Measurements from ENCODE around the gene GIGYF2.
"Not testable (repeated sequence)": the region's sequence is repeated elsewhere in the genome, so short reads cannot be mapped to it uniquely, and the experiment has no call there.

Gene GIGYF2

DNA sequence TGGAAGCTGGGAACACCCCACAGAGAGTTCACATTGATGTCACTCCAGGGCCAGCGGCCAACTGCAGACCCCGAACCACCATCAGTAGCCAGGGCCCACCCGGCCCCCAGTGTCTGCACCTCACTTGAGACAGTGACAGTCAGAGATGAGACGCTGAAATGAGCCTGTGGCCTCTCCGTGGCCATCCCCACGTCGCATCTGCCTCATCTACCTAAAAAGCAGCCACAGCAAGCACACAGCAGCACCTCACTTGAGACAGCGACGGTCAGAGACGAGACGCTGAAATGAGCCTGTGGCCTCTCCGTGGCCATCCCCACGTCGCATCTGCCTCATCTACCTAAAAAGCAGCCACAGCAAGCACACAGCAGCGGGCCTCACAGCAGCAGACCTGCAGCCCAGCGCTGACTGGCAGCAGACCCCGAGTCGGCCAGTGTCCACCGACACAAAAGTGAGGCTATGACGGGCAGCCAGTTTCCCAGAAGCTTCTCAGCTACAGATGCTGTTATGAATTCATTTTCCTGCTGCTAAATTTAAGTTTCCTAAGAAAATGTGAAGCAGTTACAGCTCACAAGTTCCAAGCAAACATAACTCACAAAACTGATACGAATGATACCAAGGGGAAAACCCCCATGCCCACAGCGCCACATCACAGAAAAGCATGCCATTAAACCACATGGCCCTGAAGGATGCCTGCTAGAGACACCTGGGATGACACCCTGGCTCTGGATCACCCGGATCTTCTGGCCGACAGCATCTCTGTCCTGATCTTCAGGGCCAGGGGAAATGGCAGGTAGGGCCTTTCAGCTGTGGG is 200.7 kb downstream of the GIGYF2 start:
- DNase-seq, result no peak

DNA sequence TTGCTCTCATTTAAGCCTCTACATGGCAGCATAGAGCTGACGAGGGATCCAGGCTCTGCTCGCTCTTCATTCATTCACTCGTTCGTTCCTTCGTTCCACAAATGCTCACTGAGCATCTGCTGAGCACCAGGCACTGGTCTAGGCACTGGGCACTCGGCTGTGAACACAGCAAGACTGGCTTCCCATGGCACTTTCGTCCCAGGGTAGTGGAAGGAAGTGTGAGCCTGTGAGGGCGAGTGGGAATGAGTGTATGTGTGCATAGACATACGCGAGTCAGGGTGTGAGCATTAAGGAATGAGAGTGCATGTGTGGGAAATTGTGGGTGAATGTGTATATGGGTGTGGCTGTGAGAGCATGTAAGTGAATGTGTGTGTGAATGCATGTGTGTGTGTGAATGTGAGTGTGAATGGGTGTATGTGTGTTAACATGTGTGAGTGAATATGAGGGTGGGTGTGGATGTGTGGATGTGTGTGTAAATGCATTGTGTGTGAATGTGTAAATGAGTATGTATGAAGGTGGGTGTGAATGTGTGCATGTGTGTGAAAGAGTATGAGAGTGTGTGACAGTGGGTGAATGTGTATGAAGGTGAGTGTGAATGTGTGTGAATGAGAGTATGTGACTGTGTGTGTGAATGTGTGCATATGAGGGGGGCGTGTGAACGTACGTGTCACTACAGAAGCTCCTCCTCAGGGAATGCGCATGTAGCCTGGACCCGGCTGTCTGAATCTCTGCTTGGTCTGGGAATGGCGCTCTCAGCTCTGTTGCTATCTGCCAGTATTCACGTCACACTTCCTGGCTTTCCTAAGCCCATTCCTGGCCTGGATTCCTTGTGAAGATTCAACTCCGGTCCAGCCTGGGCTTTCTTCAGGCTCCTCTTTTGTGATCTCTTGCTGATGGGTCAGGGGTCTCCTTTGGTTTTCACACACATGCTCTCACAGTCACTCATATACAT is 201.7 kb downstream of the GIGYF2 start:
- no peak for DNase-seq

DNA sequence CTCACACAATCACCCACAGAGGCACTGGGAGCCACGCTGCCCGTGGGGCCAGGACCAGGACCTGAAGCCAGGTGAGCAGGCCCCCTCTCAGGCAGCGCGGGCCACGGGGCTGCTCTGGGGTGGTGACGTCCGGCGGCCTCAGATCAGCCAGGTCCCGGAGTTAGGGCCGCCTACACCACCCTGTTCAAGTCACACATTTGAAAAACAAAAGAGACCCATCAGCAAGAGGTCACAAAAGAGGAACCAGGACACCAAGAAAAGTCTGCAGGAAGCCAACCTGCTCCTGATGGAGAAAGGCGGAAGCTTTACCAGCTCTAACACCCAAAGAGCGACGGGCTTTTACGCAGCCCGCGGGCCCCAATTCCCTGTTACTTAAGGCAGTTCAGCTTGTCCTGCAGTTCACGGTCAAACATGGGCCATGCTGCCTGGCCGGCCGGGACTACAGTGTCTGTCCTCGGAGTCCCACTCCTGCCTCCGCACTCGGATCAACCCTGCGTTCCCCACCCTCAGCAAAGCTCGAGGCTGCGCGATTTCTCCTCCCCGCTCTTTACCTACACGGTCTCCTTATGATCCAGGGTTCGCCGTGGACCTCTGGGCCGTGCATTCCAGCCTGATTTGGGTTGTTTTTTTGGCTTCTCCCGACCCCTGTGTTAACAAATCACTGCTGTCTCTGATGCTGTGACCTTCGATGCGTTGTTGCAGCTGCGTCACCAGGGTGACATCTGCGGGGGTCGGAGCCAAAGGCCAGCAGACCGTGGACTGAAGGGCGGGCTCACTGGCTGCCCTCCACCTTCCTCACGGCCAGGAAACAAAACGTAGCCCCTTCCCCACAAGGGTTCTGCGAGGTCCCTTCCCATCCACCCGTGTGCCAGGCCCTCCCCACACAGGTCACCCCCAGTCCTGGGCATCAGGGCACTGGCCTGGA is 203.9 kb downstream of the GIGYF2 start:
- no peak for DNase-seq

DNA sequence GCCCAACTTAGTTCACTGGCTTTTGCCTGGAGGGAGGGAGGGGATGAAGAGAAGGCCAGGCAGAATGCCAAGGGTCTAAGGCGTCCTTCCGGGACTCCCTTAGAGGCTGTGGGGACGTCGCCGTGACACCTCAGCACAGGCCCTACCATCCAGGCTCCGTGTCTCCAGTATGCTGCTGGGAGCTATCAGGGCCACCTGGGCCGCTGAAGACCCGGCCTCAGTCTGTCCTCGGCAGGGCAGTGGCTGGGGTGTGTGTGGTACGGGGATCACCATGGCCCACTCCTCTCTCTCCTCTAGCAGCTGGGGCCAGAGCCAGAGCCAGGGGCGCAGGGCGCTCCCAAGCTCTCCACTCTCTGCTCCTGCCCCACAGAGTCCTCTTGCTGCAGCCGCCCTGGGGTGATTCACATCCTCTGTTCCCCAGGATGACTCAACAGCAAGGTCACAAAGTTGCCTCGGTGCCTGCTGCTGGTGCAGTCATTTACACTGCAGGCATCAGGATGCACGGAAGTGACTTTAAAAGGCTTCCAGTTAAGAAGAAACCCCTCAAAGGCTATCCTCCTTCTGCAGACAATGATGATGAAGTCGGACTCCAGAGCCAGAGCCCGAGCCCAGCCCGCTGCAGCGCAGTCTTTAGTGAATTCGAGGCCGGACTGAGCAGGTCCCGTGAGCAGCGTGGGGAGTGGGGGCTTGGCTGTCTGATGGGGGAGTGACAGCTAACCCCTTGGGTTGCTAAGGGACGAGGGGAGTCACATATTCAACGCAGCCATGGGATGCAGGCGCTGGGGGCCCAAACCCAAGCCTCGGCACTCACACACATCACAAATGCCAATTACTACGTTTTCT is 204.8 kb downstream of the GIGYF2 start:
- no peak for DNase-seq

DNA sequence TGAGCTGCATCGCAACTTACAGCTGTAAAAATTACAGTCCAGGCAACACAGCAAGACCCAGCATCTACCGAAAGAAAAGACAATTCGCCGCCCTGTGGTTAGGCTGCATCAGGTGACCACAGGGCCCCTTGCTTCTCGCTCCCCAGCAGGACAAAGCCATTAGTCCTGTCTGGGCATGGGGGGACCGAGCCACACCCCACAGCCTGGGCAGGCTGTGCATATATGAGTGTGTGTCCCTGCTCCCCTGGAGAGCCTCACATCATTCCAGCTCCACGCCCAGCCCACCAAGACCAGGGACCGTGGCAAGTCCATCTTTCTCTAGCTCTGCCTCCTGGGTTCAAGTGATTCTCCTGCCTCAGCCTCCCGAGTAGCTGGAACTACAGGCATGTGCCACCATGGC is 206.9 kb downstream of the GIGYF2 start:
- DNase-seq, result no peak

DNA sequence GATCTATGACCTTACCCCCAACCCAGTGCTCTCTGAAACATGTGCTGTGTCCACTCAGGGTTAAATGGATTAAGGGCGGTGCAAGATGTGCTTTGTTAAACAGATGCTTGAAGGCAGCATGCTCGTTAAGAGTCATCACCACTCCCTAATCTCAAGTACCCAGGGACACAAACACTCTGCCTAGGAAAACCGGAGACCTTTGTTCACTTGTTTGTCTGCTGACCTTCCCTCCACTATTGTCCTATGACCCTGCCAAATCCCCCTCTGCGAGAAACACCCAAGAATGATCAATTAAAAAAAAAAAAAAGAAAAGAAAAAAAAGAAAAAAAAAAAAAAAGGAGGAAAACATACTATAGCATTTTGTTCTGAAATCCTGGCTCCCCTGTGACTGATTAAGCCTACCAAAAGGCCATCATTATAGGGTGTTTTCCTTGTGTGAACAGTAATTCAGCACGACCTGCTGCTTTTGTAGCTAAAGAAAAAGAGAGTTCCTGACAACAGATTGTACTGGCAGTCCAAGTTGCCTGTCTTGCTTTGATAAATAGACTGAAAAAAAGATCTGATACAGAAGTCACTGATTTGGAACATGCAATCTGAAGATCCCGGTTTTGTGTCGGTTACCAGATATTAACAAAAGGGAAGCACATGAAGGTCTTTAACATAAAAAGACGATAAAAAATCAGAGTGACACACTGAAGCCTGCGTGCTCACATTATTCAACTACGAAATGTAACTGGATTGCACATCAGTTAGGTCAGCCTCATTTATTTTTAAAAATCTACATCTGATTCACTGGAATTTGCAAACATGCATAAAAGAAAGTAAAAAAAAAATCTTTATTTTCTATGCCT is 210.0 kb downstream of the GIGYF2 start:
- peak; percentile 56 to 68 for DNase-seq

DNA sequence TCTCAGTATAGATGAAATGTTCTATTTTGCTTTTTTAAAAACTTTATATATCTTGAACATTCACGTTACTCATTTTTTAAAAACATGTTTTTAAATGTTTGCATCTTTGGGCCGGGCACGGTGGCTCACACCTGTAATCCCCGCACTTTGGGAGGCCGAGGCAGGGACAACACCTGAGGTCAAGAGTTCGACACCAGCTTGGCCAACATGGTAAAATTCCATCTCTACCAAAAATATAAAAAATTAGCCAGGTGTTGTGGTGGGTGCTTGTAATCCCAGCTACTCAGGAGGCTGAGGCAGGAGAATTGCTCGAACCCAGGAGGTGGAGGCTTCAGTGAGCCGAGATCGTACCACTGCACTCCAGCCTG is 210.6 kb downstream of the GIGYF2 start:
- not testable (repeated sequence) for DNase-seq

DNA sequence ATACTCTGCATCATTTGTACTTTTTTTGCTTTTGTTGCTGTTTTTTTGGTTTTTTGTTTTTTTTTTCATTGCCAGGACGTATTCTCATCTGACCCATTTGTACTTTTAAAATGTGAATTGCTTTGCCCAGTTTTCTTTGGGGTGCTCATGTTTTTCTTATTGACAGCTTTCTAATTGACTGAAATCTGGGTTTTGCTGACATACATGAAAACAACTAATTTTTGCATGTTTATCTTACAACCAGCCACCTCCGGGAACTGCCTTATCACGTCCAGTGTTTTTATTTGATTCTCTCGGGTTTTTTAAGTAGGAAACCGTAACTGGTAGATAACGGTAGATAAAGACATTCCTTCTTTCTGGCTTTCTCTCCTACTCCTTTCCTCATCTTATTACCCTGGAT is 211.6 kb downstream of the GIGYF2 start:
- no peak for DNase-seq

Measured in NCI-H1930 (cell line).